Measurements from ENCODE around the gene CERK.

Gene CERK

DNA sequence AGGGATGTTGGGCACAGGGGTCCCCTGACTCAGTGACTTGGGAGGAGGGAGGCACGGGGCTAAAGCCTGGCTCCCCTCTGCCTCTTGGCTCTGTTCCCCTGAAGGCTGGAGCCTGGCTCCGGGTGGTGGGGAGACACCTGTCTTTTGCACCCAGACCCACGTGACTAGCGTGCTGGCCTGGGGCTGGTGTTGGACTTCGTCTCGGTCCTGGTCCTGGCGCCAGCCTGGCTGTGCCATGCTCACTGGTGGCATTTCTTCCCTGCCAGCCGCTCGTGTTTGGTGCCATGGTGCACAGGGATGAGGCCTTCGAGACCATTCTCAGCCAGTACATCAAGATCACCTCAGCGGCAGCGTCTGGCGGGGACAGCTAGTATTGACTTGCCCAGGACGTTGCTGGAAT lies 61.2 kb downstream of the CERK start:
- DNase-seq = no peak

DNA sequence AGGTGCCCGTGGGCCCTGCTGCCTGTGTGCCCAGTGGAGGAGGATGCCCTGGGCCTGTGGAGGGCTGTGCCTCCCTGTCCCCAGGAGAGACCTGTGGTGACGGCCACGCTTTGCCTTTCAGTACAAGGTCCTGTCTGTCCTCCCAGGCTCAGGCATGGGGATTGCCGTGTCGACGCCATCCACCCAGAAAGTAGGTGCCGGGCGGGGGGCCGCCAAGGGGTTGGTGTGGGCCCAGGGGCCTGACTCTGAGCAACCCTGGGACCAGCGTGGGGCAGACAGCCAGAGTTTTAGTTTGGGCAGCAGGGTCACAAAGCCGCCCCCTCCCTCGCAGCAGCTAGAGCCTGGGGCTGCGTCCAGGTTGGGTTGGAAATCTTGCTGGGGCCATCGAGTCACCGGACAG lies 61.6 kb downstream of the CERK start:
- DNase-seq = no peak

DNA sequence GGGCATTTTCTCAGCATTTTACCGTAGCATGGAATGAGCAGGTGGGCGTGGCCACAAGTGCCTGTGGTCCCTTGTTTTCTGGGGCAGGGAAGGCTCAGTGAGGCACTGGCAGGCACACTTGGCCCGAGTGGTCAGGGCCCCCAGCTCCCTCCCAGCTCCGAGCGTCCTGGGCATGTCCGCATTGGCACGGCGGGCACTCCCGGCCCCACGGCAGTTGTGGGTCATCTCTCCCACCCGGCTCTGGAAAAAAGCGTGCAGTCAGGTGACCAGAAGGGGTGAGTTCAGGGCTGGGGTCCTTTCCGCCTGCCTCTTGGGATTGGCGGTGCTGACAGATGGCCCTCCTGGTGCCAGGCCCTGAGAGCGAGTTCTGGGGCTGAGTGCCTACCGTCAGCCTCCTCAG lies 62.1 kb downstream of the CERK start:
- DNase-seq = no peak

DNA sequence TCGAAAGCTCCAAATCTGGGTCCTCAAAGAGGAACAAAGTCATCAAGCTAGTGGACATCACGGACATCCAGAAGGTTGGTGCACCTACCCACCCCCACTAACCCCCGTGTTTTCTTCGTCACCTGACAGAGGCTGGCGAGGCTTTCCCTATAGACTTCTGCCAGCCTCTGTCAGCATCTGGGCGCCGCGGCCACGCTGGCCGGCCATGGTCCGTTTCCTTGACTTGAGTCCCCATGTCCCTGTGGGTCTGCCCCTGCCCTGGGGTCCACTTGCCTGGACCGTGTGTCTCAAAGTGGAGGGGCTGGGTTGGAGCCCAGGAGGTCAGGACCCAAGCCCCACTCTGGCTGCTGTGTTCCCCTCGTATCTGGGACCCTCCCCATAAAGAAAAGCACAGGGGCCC lies 62.6 kb downstream of the CERK start:
- no peak for DNase-seq

DNA sequence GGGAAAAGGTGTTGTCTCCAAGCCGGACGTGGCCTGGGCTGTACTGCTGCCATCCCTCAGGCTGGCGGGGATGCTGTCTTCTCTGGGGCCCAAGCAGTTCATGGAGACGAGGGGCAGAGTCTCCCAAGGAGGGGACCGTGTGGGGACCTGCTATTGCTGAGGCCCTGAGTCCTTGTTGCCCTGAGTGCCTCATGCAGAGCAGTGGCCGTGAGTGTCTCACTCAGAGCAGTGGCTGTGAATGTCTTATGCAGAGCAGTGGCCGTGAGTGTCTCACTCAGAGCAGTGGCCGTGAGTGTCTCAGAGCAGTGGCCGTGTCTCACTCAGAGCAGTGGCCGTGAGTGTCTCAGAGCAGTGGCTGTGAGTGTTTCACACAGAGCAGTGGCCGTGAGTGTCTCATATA lies 63.1 kb downstream of the CERK start:
- peak; percentile 8 for DNase-seq

DNA sequence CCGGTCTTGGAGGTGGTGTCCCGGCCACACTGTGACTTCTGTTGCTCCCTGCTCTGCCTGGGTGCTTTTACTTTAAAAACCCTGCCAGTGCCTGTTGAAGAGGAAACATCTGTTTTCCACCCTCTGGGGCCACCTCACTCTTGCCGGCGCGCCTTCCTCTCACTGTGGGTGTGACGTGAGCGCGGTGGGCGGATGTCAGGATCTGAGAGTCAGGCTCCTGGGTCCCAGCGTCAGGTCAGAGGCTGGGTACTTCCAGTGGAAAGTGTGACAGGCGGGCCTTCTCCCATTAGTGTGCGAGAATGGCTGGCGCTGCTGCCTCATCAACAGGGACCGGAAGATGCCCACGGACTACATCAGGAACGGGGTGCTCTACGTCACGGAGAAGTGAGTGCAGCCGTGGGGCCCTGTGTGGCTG lies 63.7 kb downstream of the CERK start:
- DNase-seq = peak; percentile 90

DNA sequence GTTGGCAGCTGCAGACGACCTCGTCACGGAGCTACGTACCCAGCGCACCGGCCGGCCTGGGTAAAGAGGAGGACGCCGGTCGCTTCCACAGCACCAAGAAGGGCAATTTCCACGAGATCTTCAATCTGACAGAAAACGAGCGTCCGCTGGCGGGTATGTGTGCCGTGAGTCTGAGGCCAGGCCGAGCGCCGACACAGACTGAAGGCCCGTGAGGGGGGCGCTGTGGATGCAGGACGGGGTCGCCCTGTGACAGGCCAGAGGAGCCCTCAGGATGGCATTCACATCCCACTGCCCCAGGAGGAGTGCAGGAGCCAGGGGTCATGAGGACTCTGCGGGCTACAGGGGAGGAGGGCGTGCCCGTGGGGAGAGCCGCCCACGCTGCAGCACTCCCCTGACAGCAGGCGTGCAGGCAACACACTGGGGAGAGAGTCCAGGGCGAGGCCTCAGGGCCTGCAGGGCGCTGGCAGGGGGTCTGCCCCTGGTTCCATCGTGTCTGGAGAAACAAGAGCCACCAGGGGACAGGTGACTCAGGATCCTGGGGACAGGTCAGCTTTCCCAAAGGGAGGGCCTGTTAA lies 64.3 kb downstream of the CERK start:
- peak; percentile 18 for DNase-seq

DNA sequence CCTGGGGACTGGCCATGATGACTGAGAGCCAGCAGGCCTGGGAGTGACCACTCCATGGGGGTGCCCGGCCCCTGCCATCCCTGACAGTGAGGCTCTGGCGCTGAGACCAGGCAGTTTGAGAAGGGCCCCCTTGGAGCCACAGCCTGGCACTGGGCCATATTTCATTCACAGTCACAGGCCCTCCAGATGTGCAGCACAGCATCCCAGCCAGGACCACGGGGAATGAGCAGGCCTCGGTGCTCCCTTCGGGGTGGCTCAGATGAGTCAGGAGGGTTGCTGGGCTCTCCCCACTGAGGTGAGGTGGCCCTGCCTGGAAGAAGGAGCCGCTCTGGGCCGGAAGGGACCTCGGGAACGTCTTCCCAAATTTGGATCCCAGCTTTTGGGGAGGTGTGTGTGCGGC lies 64.8 kb downstream of the CERK start:
- no peak for DNase-seq

DNA sequence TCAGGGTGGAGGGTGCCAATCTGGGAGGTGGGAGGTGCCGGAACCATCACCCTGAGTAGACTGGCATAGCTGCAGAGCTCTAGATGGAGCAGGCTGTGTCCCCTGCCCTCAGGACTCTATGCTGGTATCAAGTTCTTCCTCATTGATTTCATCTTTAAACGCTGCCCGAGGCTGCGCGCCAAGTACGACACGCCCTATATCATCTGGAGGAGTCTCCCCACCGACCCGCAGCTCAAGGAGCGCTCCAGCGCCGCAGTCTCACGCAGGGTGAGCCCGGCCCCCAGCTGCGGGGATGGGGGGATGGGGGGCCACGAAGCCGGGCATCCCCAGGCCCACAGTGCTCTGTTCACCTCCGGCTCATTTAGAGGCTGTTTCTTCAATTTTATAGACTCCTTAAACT lies 65.3 kb downstream of the CERK start:
- DNase-seq = no peak

DNA sequence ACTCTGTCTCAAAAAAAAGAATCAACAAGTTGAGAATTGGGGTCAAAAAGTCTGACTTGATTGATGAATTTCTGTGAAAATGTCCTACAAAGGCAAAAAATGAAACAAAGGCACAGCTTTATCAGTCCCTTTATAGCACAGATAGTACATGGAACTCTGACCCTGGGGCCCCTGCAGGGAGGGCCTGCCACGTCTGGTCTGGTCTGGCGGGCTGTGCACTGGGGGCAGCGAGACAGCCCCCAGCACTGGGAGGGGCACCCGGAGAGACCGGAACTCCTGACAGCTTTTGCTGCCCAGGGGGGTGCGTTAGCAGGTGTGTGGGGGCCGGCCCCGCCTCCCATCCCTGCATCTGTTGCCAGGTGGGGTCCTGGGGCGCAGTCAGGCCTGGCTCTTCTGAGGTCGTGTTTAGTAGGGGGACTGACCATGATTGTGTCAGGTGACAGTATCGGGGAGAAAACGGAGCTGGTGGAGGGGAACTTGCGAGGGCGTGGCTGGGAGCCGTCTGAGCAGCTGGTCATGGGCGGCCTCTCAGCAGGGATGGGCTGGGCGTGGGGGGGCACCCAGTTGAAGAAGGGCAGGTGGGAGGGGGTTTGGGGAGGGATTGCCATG lies 66.1 kb downstream of the CERK start:
- no peak for DNase-seq

DNA sequence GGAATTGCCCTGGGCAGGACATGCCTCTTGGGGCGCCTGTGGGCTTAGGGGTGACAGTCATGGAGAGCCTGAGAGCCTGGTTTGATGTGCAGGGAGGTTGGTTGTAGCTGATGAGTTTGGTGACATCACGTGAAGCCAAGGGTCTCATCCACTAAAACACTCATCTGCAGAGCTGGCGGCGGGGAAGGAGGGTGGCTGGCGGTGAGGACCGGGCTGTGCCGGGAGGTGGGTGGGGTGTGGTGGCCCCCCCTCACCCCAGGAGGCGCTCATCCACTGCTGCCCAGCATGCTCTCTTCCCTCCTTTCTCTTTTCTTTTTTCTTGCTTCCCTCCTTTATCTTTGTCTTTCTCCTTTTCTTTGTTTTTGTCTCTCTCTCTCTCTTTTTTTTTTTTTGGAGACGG lies 68.9 kb downstream of the CERK start:
- DNase-seq = no peak

DNA sequence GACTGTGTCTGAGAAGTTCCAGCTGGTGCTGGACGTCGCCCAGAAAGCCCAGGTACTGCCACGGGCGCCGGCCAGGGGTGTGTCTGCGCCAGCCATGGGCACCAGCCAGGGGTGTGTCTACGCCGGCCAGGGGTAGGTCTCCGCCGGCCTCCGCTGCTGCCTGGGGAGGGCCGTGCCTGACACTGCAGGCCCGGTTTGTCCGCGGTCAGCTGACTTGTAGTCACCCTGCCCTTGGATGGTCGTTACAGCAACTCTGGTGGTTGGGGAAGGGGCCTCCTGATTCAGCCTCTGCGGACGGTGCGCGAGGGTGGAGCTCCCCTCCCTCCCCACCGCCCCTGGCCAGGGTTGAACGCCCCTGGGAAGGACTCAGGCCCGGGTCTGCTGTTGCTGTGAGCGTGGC lies 69.9 kb downstream of the CERK start:
- no peak for DNase-seq

DNA sequence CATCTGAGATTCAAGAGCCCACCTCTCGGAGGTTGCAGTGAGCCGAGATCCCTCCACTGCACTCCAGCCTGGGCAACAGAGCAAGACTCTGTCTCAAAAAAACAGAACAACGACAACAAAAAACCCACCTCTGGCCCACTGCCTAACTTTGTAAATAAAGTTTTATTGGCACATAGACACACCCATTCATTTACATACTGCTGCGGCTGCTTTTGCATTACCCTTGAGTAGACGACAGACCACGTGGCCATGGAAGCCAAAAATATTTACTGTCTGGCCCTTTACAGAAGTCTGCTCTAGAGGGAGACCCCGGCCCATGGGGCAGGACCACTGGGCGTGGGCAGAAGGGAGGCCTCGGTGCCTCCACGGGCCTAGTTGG lies 70.8 kb downstream of the CERK start:
- no peak for DNase-seq

DNA sequence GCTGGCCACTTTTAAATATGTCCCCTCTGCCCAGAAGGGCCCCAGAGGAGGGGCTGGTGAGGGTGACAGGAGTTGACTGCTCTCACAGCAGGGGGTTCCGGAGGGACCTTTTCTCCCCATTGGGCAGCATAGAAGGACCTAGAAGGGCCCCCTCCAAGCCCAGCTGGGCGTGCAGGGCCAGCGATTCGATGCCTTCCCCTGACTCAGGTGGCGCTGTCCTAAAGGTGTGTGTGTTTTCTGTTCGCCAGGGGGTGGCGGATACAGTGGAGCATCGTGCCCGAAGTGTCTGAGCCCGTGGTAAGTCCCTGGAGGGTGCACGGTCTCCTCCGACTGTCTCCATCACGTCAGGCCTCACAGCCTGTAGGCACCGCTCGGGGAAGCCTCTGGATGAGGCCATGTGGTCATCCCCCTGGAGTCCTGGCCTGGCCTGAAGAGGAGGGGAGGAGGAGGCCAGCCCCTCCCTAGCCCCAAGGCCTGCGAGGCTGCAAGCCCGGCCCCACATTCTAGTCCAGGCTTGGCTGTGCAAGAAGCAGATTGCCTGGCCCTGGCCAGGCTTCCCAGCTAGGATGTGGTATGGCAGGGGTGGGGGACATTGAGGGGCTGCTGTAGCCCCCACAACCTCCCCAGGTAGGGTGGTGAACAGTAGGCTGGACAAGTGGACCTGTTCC lies 71.3 kb downstream of the CERK start:
- DNase-seq = no peak

DNA sequence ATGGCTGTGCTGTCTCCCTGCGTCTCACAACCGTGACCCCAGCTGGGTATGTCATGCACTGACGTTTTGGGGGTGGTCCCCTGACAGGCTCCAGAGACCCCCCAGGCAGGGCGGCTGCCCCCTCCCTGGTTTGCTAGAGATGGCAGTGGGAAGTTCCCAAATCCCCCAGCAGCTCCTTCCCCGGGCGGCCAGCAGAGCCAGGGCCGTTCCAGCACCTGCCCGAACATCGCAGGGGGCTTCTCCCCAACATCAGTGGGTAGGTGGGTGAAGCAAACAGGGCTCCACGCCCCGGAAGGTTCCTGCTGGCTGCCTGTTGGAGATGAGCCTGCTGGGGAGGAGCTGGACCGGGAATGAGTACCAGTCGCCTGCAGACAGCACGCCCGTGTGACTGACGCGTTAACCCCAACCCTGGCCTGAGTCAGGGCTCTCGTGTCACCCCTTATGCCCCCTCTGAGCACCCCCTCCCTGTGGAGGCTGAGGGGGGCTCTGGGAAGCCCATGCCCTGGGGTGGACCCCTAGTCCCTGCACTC lies 72.2 kb downstream of the CERK start:
- DNase-seq = no peak

DNA sequence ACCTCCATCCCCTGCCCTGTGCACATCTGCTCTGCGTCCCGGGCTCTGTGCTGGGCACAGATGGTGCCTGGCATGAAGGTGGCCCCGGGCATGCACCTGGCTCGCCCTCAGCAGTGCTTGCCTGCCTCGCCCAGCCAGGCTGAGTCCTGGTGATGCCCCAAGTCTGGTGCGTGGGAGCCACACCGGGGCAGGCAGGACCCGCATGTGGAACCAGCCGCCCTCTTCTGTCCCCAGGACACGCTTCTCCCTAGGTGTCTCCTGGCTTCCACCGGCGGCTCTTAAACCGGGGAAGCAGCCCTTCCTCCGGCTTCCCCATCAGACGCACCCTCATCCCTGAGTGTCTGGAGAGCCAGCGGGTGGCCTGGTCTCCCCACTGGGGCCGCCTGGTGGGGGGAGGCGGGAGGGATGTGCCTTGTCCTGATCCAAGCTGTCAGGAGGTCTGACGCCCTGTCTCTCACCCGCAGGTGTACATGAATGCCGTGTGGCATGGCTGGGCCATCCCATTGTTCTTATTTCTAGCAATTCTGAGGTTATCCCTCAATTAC lies 72.8 kb downstream of the CERK start:
- no peak for DNase-seq

DNA sequence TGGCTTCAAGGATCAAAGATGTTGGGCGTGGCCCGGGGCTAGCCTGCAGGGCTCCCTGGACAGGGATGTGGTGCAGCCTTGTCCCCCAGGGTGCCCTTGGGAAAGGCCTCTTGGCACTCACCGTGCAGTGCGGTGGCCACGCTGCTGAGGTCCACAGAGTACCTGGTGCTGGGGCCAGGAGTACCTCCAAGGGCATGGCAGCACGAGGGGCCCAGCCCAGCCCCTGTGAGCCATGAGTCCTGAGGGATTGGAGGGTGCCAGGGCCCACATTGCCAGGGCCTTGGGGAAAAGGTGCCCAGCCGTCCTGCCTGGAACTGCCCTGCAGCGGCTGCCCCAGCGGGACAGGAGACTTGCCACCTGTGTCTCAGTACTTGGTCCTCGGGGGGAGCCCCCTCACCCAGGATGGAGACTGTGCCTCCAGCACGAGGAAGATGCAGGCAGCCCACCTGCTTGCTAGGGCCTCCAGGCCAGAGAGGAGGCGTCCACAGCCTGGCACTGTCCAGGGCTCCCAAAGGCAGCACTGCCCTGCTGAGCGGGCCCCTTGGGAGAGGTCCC lies 73.7 kb downstream of the CERK start:
- DNase-seq = no peak

DNA sequence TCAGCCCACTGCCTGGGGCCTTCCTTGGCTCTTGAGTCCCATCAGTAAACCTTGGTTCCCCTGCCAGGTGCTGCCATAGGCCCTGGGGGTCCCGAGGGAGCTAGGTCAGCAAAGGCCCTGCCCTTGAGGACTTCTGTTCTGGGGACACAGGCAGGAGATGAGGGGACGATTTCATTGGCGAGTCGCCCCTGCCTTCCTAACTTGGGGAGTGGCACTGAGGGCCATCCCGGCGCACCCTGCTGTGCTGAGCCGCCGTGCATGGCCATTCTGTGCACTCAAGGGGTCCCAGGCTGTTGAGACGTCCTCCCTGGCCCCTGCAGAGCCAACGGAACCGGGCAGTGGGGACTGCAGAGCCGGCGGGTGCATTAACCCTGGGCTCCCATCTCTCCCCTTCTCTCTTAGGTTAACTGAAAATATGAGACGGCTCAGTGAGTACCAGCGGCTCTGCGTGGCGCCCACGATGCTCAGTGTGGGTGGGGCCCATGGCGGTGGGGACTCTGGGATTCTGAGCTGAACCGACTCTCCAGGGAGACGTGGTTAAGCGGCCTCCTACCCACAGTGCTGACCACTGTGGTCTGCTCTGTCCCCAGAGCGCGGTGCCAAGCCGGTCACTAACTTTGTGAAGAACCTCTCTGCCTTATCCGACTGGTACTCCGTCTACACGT lies 74.5 kb downstream of the CERK start:
- no peak for DNase-seq

DNA sequence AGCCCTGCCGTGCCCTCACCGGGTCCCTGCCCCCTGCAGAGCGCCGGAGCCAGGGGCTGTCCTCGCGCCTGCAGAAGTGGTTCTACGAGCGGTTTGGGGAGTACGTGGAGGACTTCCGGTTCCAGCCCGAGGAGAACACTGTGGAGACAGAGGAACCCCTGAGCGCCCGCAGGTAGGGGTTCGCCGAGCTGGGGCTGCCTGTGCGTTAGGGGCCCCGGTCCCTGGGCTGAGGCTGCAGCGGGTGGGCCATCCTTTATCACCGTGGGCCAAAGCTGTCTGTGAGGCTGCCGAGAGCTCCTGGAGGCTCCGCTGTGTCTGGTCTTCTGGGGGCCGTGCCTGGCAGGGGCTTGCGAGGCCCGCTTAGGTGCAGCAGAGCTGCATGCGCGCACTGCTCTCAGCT lies 75.1 kb downstream of the CERK start:
- no peak for DNase-seq

DNA sequence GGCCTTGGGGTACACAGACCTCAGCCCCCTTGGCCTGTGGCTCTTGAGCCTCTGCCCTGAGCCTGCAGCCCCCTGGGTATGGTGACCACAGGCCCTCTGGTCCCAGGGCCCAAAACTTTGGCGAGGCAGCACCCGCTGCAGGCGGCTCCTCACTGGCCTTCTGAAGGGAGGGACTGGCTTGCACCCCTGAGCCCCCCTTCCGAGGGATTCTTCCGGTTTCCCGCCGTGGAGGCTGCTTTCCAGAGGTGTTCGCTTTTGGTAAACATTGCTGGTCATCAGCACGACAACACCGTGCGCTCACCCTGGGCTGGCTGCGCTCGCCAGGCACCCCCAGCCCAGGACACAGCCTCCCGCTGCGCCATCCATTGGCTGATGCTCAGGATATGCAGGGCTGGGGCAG lies 75.8 kb downstream of the CERK start:
- no peak for DNase-seq

DNA sequence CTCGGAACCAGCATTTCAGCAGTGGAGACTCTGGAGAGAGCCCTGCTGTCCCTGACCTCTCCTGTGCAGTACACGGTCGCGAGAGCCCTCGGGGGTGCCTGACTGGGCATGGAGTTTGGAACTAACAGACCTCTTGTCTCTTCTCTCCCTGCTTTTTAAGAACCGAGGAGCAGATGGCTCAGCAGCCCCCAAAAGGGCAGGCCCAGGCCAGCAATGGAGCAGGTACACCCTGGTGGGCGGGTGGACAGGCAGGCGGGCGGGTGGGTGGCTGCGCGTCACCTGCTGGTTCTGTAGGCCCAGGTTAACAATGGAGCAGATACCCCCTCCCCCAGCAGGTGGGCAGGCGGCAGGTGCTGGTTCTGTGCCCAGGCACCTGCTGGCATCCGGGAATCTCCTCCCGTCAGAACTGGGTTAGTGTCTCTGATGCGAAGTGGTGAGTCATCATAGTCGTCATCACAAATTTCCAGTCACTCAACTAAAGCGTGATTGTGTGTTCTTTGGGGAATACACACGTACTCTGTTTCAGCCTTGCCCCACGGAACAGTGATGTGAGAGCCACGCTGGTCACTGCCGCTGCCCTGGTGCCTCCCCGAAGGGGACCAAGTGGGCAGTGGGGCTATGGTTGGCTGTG lies 76.7 kb downstream of the CERK start:
- peak; percentile 68 for DNase-seq

DNA sequence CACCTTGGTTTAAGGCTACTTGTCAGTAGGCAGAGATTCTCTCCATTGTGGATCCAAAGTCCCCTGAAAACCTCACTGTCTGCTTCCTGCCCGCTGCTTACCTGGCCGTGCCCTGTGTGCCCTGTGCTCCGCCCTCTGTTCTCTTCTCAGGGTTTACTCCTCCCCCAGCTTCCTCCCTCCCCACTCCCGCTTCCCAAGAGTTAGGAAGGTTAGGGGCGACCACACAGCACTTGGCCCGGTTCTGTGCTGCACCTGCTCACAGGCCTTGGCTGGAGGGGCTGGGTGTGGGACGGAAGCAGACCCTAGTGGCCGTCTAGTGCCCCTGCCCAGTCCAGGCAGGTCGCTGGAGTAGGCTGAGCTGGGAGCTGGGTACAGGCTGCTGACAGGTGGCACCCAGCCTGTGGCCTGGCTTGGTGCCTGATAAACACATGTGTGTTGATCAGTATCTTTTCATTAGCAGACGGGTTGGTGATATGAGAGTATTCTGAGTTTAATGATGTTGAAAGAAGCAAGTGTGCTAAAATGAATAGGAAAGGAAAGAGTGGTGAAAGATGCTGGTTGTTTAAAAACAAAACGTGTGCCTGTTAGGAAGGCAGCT lies 77.3 kb downstream of the CERK start:
- DNase-seq = no peak

DNA sequence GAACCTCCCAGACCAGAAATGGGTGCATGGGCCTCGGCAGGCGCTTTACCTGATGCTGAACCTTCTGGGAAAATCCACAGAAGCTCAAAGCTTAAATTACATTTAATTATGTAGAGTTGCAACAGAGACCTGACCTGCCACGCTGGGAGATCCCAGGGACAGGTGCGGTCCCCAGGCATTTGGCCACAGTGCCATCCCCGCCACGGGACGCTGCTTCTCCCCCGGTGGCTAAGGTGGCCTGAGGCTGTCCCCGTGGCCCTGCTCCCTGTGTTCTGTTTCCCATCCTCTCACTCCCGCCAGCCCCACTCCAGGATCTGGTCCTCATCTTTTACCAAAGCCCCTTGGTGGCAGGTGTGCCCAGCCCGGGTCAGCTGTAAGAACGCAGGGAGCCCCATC lies 78.3 kb downstream of the CERK start:
- DNase-seq = no peak
